ENCODE measurements around the gene AATF.

AATF gene

GRCh38 chr17:36950027-36950426, 1.3 kb downstream of the AATF start:
- Histone ChIP-seq H3K27ac (ENCODE audit: low read depth, low read length) (no peak overlapping the region), H3K56ac (ENCODE audit: low read length) (peak overlapping the region; percentile 96), H3K4me2 (ENCODE audit: low read length) (peak overlapping the region; percentile 77), H3K36me3 (ENCODE audit: control insufficient read depth, insufficient read depth, low read length) (peaks cover 8% of the 10 kb centered on the region), H3K18ac (ENCODE audit: low read length) (no peak overlapping the region), H3K23ac (ENCODE audit: low read length) (no peak overlapping the region), H2BK15ac (replicated peaks; ENCODE audit: low read depth) (no peak overlapping the region), H3K4me3 (ENCODE audit: low read length) (peak overlapping the region; percentile 90), H3K4me1 (ENCODE audit: control insufficient read depth, low read depth, low read length) (peaks cover 8% of the 10 kb centered on the region), H4K5ac (ENCODE audit: low read length) (no peak overlapping the region), H3K27me3 (ENCODE audit: insufficient read depth, low read length, poor library complexity) (peaks cover 4% of the 10 kb centered on the region), H3K79me2 (ENCODE audit: control insufficient read depth, insufficient read depth, low read length) (peaks cover 15% of the 10 kb centered on the region), H3K4ac (ENCODE audit: low read depth, low read length) (no peak overlapping the region), H3K79me1 (ENCODE audit: low read length) (peaks cover 20% of the 10 kb centered on the region), H4K8ac (ENCODE audit: low read depth, low read length) (no peak overlapping the region), H2BK5ac (ENCODE audit: low read length) (no peak overlapping the region), H2BK120ac (ENCODE audit: low read depth, low read length) (no peak overlapping the region), H2AK5ac (ENCODE audit: low read length) (no peak overlapping the region), H3K9ac (ENCODE audit: low read length) (peak overlapping the region; percentile 94)
- no CpG with 5 or more reads among the region's 8 CpGs for WGBS (ENCODE audit: extremely low coverage, insufficient coverage, low lambda C conversion rate)
- no peak for DNase-seq

- Histone ChIP-seq H3K4me2 (ENCODE audit: low read length) (no peak overlapping the region), H3K36me3 (ENCODE audit: control insufficient read depth, insufficient read depth, low read length) (peaks cover 11% of the 10 kb centered on the region), H3K79me2 (ENCODE audit: control insufficient read depth, insufficient read depth, low read length) (peaks cover 15% of the 10 kb centered on the region), H2BK120ac (ENCODE audit: low read depth, low read length) (no peak overlapping the region), H3K56ac (ENCODE audit: low read length) (no peak overlapping the region), H3K4me3 (ENCODE audit: low read length) (no peak overlapping the region), H4K8ac (ENCODE audit: low read depth, low read length) (no peak overlapping the region), H3K4me1 (ENCODE audit: control insufficient read depth, low read depth, low read length) (peaks cover 8% of the 10 kb centered on the region), H3K27ac (ENCODE audit: low read depth, low read length) (no peak overlapping the region), H3K9ac (ENCODE audit: low read length) (no peak overlapping the region), H4K5ac (ENCODE audit: low read length) (no peak overlapping the region), H3K27me3 (ENCODE audit: insufficient read depth, low read length, poor library complexity) (peaks cover 4% of the 10 kb centered on the region), H3K79me1 (ENCODE audit: low read length) (peaks cover 20% of the 10 kb centered on the region), H2AK5ac (ENCODE audit: low read length) (no peak overlapping the region), H3K23ac (ENCODE audit: low read length) (no peak overlapping the region), H2BK5ac (ENCODE audit: low read length) (no peak overlapping the region), H3K18ac (ENCODE audit: low read length) (no peak overlapping the region), H2BK15ac (replicated peaks; ENCODE audit: low read depth) (no peak overlapping the region), H3K4ac (ENCODE audit: low read depth, low read length) (no peak overlapping the region)
- WGBS (ENCODE audit: extremely low coverage, insufficient coverage, low lambda C conversion rate): no CpG with 5 or more reads among the region's 5 CpGs
- no peak for DNase-seq
These were observed 2.5 kb downstream of the AATF start for GRCh38 chr17:36951084-36951789.

GRCh38 chr17:36971508-36971907, 22.8 kb downstream of the AATF start:
- H2AK5ac ChIP-seq (ENCODE audit: low read length): no peak overlapping the region
- no peak overlapping the region for H3K4me2 ChIP-seq (ENCODE audit: low read length)
- no peak overlapping the region for H3K18ac ChIP-seq (ENCODE audit: low read length)
- H3K4me1 ChIP-seq (ENCODE audit: control insufficient read depth, low read depth, low read length): no peaks in the 10 kb centered on the region
- H3K9ac ChIP-seq (ENCODE audit: low read length): no peak overlapping the region
- H2BK15ac ChIP-seq (replicated peaks; ENCODE audit: low read depth): no peak overlapping the region
- no peak overlapping the region for H3K4me3 ChIP-seq (ENCODE audit: low read length)
- no peak overlapping the region for H2BK120ac ChIP-seq (ENCODE audit: low read depth, low read length)
- no peak overlapping the region for H3K23ac ChIP-seq (ENCODE audit: low read length)
- no peak overlapping the region for H4K8ac ChIP-seq (ENCODE audit: low read depth, low read length)
- WGBS (ENCODE audit: extremely low coverage, insufficient coverage, low lambda C conversion rate): no CpG with 5 or more reads among the region's 4 CpGs
- H3K56ac ChIP-seq (ENCODE audit: low read length): no peak overlapping the region
- no peak overlapping the region for H4K5ac ChIP-seq (ENCODE audit: low read length)
- no peak overlapping the region for H3K27ac ChIP-seq (ENCODE audit: low read depth, low read length)
- no peak overlapping the region for H2BK5ac ChIP-seq (ENCODE audit: low read length)
- H3K27me3 ChIP-seq (ENCODE audit: insufficient read depth, low read length, poor library complexity): no peaks in the 10 kb centered on the region
- H3K36me3 ChIP-seq (ENCODE audit: control insufficient read depth, insufficient read depth, low read length): no peaks in the 10 kb centered on the region
- H3K79me2 ChIP-seq (ENCODE audit: control insufficient read depth, insufficient read depth, low read length): no peaks in the 10 kb centered on the region
- no peak overlapping the region for H3K4ac ChIP-seq (ENCODE audit: low read depth, low read length)
- DNase-seq: no peak
- peaks cover 4% of the 10 kb centered on the region for H3K79me1 ChIP-seq (ENCODE audit: low read length)

- H3K23ac ChIP-seq (ENCODE audit: low read length): no peak overlapping the region
- DNase-seq: no peak
- H2BK15ac ChIP-seq (replicated peaks; ENCODE audit: low read depth): no peak overlapping the region
- peaks cover 4% of the 10 kb centered on the region for H3K79me1 ChIP-seq (ENCODE audit: low read length)
- H4K8ac ChIP-seq (ENCODE audit: low read depth, low read length): no peak overlapping the region
- no peaks in the 10 kb centered on the region for H3K36me3 ChIP-seq (ENCODE audit: control insufficient read depth, insufficient read depth, low read length)
- H3K79me2 ChIP-seq (ENCODE audit: control insufficient read depth, insufficient read depth, low read length): no peaks in the 10 kb centered on the region
- H4K5ac ChIP-seq (ENCODE audit: low read length): no peak overlapping the region
- no peak overlapping the region for H2BK5ac ChIP-seq (ENCODE audit: low read length)
- no peak overlapping the region for H3K9ac ChIP-seq (ENCODE audit: low read length)
- no peak overlapping the region for H3K27ac ChIP-seq (ENCODE audit: low read depth, low read length)
- no peaks in the 10 kb centered on the region for H3K4me1 ChIP-seq (ENCODE audit: control insufficient read depth, low read depth, low read length)
- H3K27me3 ChIP-seq (ENCODE audit: insufficient read depth, low read length, poor library complexity): no peaks in the 10 kb centered on the region
- H3K56ac ChIP-seq (ENCODE audit: low read length): no peak overlapping the region
- H2BK120ac ChIP-seq (ENCODE audit: low read depth, low read length): no peak overlapping the region
- no peak overlapping the region for H3K4ac ChIP-seq (ENCODE audit: low read depth, low read length)
- H3K4me2 ChIP-seq (ENCODE audit: low read length): no peak overlapping the region
- no peak overlapping the region for H3K4me3 ChIP-seq (ENCODE audit: low read length)
- H2AK5ac ChIP-seq (ENCODE audit: low read length): no peak overlapping the region
- H3K18ac ChIP-seq (ENCODE audit: low read length): no peak overlapping the region
These were observed 23.5 kb downstream of the AATF start for GRCh38 chr17:36972186-36972700.

- no peaks in the 10 kb centered on the region for H3K4me1 ChIP-seq (ENCODE audit: control insufficient read depth, low read depth, low read length)
- H3K27me3 ChIP-seq (ENCODE audit: insufficient read depth, low read length, poor library complexity): no peaks in the 10 kb centered on the region
- H3K4me3 ChIP-seq (ENCODE audit: low read length): no peak overlapping the region
- no peaks in the 10 kb centered on the region for H3K36me3 ChIP-seq (ENCODE audit: control insufficient read depth, insufficient read depth, low read length)
- H2BK5ac ChIP-seq (ENCODE audit: low read length): no peak overlapping the region
- no CpG with 5 or more reads among the region's 1 CpG for WGBS (ENCODE audit: extremely low coverage, insufficient coverage, low lambda C conversion rate)
- no peak for DNase-seq
- no peak overlapping the region for H3K4me2 ChIP-seq (ENCODE audit: low read length)
- no peak overlapping the region for H3K27ac ChIP-seq (ENCODE audit: low read depth, low read length)
- H4K5ac ChIP-seq (ENCODE audit: low read length): no peak overlapping the region
- H3K79me1 ChIP-seq (ENCODE audit: low read length): peaks cover 2% of the 10 kb centered on the region
- H2BK15ac ChIP-seq (replicated peaks; ENCODE audit: low read depth): no peak overlapping the region
- no peak overlapping the region for H3K23ac ChIP-seq (ENCODE audit: low read length)
- H3K79me2 ChIP-seq (ENCODE audit: control insufficient read depth, insufficient read depth, low read length): no peaks in the 10 kb centered on the region
- no peak overlapping the region for H3K18ac ChIP-seq (ENCODE audit: low read length)
- H2BK120ac ChIP-seq (ENCODE audit: low read depth, low read length): no peak overlapping the region
- no peak overlapping the region for H4K8ac ChIP-seq (ENCODE audit: low read depth, low read length)
- no peak overlapping the region for H3K4ac ChIP-seq (ENCODE audit: low read depth, low read length)
- H3K56ac ChIP-seq (ENCODE audit: low read length): no peak overlapping the region
- no peak overlapping the region for H2AK5ac ChIP-seq (ENCODE audit: low read length)
- H3K9ac ChIP-seq (ENCODE audit: low read length): no peak overlapping the region
These were observed 24.2 kb downstream of the AATF start for GRCh38 chr17:36972905-36973304.

All from mesendoderm (in vitro differentiated cells).